ENCODE measurements around the gene NISCH.

NISCH gene

GRCh38 chr3:52537165-52537620 lies 81.8 kb downstream of the NISCH start:
- no peak for DNase-seq (ENCODE audit: low read depth, low spot score)

GRCh38 chr3:52537726-52538421 lies 82.5 kb downstream of the NISCH start:
- DNase-seq (ENCODE audit: low read depth, low spot score), result no peak

GRCh38 chr3:52539010-52539653 lies 83.7 kb downstream of the NISCH start:
- no peak for DNase-seq (ENCODE audit: low read depth, low spot score)

- no peak for DNase-seq (ENCODE audit: low read depth, low spot score)
Measured at GRCh38 chr3:52541050-52541449, 85.6 kb downstream of the NISCH start.
